Small intestine (tissue), 7 donors: ENCODE data around the gene SSBP4. TPM values are rescaled to one million over a fixed set of nuclear protein-coding genes. Genes with fewer than 3 reads are reported as not detected.

Experiments
- DNase-seq, 2 donors: peaks; one replicate each; pipeline versions ENCODE4 v3.0.0 to v3.0.0-alpha.2; 2013
- FAIRE-seq: peaks from 2 replicates; lab custom pipeline; 2012; peaks lifted over from hg19 to GRCh38; lab: Jason Lieb, UNC
- H3K27ac ChIP-seq, 3 donors: one replicate each; pipeline ENCODE4 v1.5.1; 2013; ENCODE audit warnings: low read length in 2 of 3, mild to moderate bottlenecking in 2 of 3, control low read depth in 1 of 3, inconsistent platforms in 1 of 3, low read depth in 1 of 3, moderate library complexity in 1 of 3
- H3K27me3 ChIP-seq, 3 donors: one replicate each; pipeline ENCODE4 v1.6.1; 2013; ENCODE audit warnings: low read length in 3 of 3, inconsistent platforms in 1 of 3; ENCODE audit not compliant: control insufficient read depth in 3 of 3, insufficient read depth in 3 of 3
- H3K36me3 ChIP-seq, 3 donors: one replicate each; pipeline ENCODE4 v1.6.1; 2013; ENCODE audit warnings: low read length in 3 of 3, inconsistent platforms in 1 of 3, low read depth in 1 of 3, mild to moderate bottlenecking in 1 of 3, moderate library complexity in 1 of 3; ENCODE audit not compliant: control insufficient read depth in 3 of 3, insufficient read depth in 2 of 3
- H3K4me1 ChIP-seq, 3 donors: one replicate each; pipeline ENCODE4 v1.6.1; 2013; ENCODE audit warnings: low read length in 2 of 3, inconsistent platforms in 1 of 3, low read depth in 1 of 3, mild to moderate bottlenecking in 1 of 3, moderate library complexity in 1 of 3; ENCODE audit not compliant: control insufficient read depth in 3 of 3, insufficient read depth in 2 of 3
- H3K4me3 ChIP-seq, 3 donors: one replicate each; pipeline ENCODE4 v1.5.1; 2013; ENCODE audit warnings: low read length in 3 of 3, control low read depth in 1 of 3, inconsistent platforms in 1 of 3, low read depth in 1 of 3, mild to moderate bottlenecking in 1 of 3, moderate library complexity in 1 of 3
- H3K9me3 ChIP-seq, 2 donors: one replicate each; pipeline ENCODE4 v1.6.1; 2013; ENCODE audit warnings: low read depth in 1 of 2, low read length in 1 of 2; ENCODE audit not compliant: control insufficient read depth in 2 of 2, insufficient read depth in 1 of 2
- WGBS, 3 donors: extraction: QIAGEN DNeasy Blood & Tissue Kit; methylation state at CpG; one replicate each; pipeline ENCODE4 v1.1.7; 2013; 5-methylcytosine and 5-hydroxymethylcytosine counted together
- polyA plus RNA-seq, 4 donors: library from polyadenylated mRNA; stranded (reverse) in 3 of 4; unstranded in 1 of 4; fragments of 200-250 nt in 3 of 4; fragments of 120-200 nt in 1 of 4; gene quantifications; one replicate each; pipeline versions ENCODE4 v1.2.1 to v1.2.3, GENCODE V29; 2013
- donor health status: healthy with polysubstance abuse.
- donor health status: control.
- donor health status: control.
- donor health status: Bipolar disorder and iron deficiency.
- donor health status: healthy.

Gene SSBP4
- polyA plus RNA-seq, 4 donors: 15.9 to 117 (median 44.2) TPM

GRCh38 chr19:18432275-18433014 is 13.2 kb downstream of the SSBP4 start:
- H3K27ac ChIP-seq: no peak overlapping the region
- peaks cover 0 to 88% (median 0%) of the 10 kb centered on the region in 3 donors for H3K36me3 ChIP-seq
- 66 to 89% (median 85%) methylated on average over 12 to 13 of the region's 13 CpGs for WGBS, 3 donors
- DNase-seq (no peak), FAIRE-seq (no peak)
- no peaks in the 10 kb centered on the region for H3K9me3 ChIP-seq
- H3K27me3 ChIP-seq: no peaks in the 10 kb centered on the region
- H3K4me3 ChIP-seq: peak overlapping the region in 1 of 3 donors; percentile 37
- H3K4me1 ChIP-seq: peaks cover 0 to 35% (median 0%) of the 10 kb centered on the region in 3 donors

GRCh38 chr19:18433015-18433691 is 14.0 kb downstream of the SSBP4 start:
- peak in 1 of 2 donors; percentile 31 for DNase-seq

GRCh38 chr19:18433735-18434398 is 14.7 kb downstream of the SSBP4 start:
- H3K27ac ChIP-seq: no peak overlapping the region
- DNase-seq (no peak), FAIRE-seq (no peak)
- H3K36me3 ChIP-seq: peaks cover 0 to 73% (median 0%) of the 10 kb centered on the region in 3 donors
- peaks cover 0 to 40% (median 0%) of the 10 kb centered on the region in 3 donors for H3K4me1 ChIP-seq
- H3K27me3 ChIP-seq: no peaks in the 10 kb centered on the region
- no peaks in the 10 kb centered on the region for H3K9me3 ChIP-seq
- WGBS, 3 donors: 39 to 81% (median 75%) methylated on average over 28 to 60 of the region's 60 CpGs
- H3K4me3 ChIP-seq: peak overlapping the region; percentile 27 to 38 (median 33)

More at GRCh38 chr19:18433015-18433691, 14.0 kb downstream of the SSBP4 start:
- Histone ChIP-seq H3K4me3 (peak overlapping the region; percentile 33 to 38 (median 37)), H3K36me3 (peaks cover 0 to 81% (median 0%) of the 10 kb centered on the region in 3 donors), H3K27me3 (no peaks in the 10 kb centered on the region), H3K27ac (peak overlapping the region in 1 of 3 donors; percentile 17), H3K4me1 (peaks cover 0 to 37% (median 0%) of the 10 kb centered on the region in 3 donors), H3K9me3 (no peaks in the 10 kb centered on the region)
- WGBS, 3 donors: 35 to 79% (median 52%) methylated on average over 41 to 57 of the region's 59 CpGs
- FAIRE-seq: no peak

- no peaks in the 10 kb centered on the region for H3K9me3 ChIP-seq
- H3K36me3 ChIP-seq: peaks cover 0 to 66% (median 0%) of the 10 kb centered on the region in 3 donors
- no peaks in the 10 kb centered on the region for H3K27me3 ChIP-seq
- WGBS, 3 donors: 86 to 93% (median 87%) methylated on average over 20 to 21 of the region's 21 CpGs
- H3K27ac ChIP-seq: no peak overlapping the region
- peak overlapping the region in 1 of 3 donors; percentile 27 for H3K4me3 ChIP-seq
- peaks cover 0 to 37% (median 0%) of the 10 kb centered on the region in 3 donors for H3K4me1 ChIP-seq
- DNase-seq (no peak), FAIRE-seq (no peak)
These were observed 15.4 kb downstream of the SSBP4 start for GRCh38 chr19:18434411-18435175.

- DNase-seq (peak in 1 of 2 donors; percentile 35), FAIRE-seq (no peak)
- H3K4me3 ChIP-seq: no peak overlapping the region
- peaks cover 0 to 37% (median 0%) of the 10 kb centered on the region in 3 donors for H3K4me1 ChIP-seq
- H3K36me3 ChIP-seq: peaks cover 0 to 59% (median 0%) of the 10 kb centered on the region in 3 donors
- H3K9me3 ChIP-seq: no peaks in the 10 kb centered on the region
- no peaks in the 10 kb centered on the region for H3K27me3 ChIP-seq
- H3K27ac ChIP-seq: no peak overlapping the region
- WGBS, 3 donors: 91 to 94% (median 94%) methylated on average over 42 to 49 of the region's 49 CpGs
These were observed 16.1 kb downstream of the SSBP4 start for GRCh38 chr19:18435178-18435841.

- 83 to 93% (median 85%) methylated on average over 43 to 46 of the region's 46 CpGs for WGBS, 3 donors
- DNase-seq (no peak), FAIRE-seq (no peak)
- H3K27me3 ChIP-seq: no peaks in the 10 kb centered on the region
- H3K36me3 ChIP-seq: peaks cover 0 to 51% (median 0%) of the 10 kb centered on the region in 3 donors
- H3K4me3 ChIP-seq: no peak overlapping the region
- H3K9me3 ChIP-seq: no peaks in the 10 kb centered on the region
- H3K4me1 ChIP-seq: peaks cover 0 to 44% (median 0%) of the 10 kb centered on the region in 3 donors
- peak overlapping the region in 1 of 3 donors; percentile 36 for H3K27ac ChIP-seq
These were observed 16.9 kb downstream of the SSBP4 start for GRCh38 chr19:18435842-18436670.
